ENCODE measurements around the gene CREBBP.
A peak's percentile ranks its signal among the peaks of the same experiment; 100 is the strongest.
"Not testable (repeated sequence)": the region's sequence is repeated elsewhere in the genome, so short reads cannot be mapped to it uniquely, and the experiment has no call there.

Gene CREBBP

DNA sequence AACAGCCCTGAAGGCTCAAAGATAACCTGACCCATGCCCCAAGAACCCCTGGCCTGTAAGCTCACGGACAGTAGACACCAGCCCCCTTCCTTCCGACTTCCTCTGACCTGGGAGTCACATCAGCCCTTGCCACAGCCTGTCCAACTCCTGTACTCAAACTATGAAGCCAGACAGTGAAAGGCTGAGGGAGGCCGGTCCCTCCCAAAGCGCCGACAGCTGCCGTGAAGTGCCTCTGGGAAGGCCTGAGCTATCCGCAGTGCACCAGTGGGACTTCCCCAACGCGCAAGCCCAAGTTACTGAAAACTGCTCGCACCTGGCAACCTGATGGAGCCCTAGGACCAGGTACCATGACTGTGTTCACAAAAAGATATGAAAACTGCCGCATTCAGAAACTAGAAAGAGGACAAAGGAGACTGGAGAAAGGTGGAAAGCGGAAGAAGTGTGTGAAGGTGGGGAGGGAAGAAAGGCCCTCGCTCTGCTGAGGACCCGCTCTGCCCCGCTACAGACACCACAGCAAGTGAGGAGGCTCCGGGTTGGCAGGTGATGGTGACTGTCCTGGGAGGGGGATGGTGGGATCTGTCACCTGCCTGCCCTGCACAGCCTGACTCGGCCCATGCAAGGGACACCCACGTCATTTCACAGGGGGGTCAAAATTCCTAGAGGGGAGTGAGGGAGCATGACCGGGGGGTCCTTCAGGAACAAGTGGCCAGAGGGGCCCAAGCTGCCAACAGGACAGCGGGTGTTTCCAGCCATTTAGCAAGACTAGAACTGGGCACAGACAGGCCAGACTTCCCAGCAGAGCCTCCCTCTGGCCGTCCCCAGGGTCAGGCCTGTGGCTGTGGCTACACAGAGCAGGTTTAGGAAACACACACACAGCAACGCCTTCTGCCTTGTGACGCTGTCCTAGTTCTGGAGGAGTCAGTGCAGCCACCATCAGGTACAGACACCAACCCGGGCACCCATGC, 150.1 kb downstream of the CREBBP start:
- DNase-seq, result no peak

DNA sequence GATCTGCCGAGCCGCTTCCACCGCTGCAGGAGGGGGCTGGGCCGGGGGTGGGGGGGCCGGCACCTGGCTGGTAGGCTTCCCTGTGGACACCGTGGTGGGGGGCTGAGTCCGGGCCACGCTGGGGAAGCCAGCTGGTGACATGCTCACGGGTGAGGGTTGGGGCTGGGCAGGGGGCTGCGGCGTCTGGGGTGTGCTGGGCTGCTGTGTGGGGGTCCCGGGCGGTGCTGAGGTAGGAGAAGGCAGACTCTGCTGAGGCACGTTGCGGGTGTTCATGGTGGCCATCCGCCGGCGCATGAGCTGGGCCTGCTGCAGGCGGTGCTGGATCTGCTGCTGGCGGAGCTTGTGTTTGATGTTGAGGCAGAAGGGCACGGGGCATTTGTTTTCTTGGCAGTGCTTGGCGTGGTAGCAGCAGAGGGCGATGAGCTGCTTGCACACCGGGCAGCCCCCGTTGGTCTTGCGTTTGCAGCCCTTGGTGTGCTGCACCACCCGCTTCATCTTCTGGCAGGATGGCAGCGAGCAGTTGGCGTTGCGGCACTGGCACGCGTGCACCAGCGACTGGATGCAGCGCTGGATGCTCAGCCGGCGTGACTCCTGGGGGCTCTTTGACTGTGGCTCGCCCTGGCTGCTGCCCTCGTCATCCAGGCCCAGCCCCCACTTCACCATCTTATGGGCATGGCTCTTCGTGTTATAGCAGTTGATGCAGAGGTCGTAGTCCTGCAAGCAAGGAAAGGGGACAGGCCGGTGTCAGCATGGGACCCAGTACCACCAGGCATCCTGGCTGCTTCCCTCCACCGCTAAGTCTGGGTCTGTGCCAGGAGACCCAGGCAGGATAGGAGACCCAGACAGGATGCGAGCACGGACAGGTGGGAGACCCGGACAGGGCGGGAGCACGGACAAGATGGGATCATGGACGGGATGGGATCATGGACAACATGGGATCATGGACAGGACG, 151.1 kb downstream of the CREBBP start:
- no peak for DNase-seq

DNA sequence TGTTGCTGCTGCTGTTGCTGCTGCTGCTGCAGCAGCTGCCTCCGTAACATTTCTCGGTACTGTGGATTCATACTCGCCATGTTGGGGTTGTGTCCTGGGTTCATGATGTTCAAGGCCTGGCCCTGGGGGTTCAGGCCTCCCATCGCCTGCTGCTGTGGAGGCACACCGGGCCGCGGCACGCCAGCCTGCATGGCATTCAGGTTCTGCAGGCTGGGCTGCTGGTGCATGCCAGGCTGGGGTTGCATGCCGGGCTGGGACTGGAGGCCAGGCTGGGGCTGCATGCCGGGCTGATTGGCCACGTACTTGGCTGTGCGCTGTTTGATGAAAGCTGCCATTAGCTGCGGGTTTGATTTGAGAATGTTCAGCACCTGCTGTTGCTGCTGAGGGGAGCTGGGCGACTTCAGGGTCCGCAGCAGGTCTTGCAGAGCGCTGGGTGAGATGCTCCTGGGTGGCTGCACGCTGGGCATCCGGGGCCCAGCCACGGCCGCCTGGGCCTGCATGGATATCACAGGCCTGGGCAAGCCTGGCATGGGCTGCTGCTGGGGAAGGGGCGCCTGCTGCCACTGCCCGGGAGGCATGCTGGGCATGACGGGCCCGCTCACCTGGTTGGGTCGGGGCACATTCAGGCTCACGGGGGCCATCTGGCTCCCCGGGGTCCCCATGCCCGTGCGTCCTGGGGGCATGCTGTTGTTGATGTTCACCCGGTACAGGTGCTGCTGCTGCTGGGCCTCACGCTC, 151.9 kb downstream of the CREBBP start:
- no peak for DNase-seq

DNA sequence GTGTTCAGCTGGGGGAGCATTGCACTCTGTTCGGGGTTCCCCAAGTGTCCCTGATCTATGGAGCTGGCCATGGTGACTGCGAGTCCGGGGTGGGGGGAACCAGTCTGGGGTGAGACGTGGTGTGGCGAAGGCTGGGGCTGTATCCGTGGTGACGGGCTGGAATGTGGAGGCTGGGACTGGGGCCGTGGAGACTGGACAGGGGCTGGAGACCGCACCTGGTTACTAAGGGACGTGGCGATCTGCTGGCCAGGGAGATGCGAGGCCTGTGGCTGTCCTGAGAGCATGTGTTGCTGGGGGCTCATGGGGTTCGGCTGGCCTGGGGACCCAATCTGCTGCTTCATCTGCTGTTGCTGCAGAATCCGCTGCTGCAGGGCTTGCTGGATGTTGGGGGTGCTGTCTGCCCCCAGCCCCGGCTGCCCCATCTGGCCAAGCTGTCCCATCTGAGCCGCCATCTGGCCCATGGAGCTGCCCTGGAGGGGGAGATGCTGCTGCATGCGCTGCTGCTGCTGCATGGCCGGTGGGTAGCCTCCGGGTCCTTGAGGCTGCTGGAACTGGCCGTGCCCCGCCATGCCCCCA, 152.6 kb downstream of the CREBBP start:
- DNase-seq, result no peak

DNA sequence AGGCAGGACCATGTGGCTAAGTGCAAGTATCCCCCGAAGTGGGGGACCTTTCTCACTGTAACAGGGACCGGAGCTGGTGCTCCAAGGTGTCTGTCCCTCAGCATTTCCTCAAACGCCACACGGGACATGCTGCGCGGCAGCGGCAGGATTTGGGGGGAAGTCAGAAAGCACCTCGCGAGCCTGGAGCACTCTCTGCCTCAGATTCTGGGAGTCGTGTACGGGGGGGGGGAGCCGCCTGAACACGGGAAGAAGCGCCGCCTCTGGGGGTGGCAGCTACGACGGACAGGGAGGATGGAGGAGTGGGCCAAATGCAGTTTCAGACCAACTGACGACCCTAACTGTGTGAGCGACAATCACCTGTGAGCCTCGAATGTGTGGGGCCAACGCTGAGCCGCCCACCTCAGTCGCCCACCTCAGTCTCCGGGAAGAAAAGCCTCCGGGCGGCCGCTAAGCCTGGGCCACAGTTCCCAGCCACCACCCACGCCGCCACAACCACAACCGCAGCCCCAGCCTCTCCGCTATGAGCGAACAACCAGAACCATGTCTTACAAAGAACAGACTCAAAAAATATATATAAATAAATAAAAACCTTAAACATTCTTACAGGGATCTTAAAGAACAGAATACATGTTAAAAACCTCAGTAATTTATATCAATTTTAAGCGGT, 154.4 kb downstream of the CREBBP start:
- DNase-seq, result no peak

DNA sequence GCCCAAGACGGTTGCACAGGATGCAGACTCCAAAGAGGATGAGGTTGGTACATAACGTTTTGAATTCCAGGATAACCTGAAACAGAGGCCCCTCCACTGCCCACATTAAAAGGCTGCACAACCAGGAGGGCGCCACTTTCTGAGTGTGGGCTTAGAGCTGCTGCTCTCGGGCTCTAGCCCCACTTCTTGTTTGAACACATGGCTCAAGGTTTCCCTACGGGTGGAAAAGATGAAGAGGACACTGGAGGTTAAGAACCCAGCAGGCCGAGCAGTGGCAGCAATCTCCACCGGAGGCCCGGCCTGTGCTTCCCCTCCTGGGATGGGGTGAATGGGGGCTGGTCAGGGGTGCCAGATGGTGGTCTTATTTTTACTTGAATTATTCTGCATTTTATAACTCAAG, 155.2 kb downstream of the CREBBP start:
- DNase-seq, result no peak

DNA sequence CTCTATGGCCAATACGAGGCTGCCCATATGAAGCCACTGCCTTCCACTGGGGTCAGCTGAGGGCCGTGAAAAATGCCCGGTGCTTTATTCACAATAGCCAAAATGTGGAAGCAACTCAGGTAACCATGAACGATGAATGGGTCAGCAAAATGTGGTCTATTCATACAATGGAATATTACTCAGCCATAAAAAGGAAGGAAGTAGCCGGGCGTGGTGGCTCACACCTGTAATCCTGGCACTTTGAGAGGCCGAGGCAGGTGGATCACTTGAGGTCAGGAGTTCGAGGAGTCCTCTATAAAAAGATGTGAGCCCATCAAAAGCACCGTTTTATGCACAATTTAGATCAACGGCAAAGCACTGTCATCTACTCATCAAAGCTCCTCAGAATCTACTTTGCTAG, 158.0 kb downstream of the CREBBP start:
- DNase-seq, result no peak

DNA sequence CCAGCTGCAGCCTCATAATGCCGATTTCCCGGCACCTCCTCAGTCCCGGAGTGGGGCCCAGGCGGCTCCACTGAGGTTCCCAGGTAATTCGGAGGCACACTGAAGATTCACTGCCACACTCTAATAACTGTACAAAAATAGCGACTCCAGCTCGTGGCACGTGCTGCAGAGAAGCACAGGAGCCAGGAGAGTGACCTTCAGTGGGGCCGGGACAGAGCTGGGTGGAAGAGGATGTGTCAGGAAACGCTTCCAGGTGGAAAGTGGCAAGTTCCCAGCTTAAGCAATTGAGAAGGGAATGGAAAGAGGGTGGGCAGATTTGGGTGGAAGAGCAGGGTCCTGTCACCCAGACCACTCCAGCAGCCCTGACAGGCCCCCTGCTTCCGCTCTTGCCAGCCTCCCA, 160.1 kb downstream of the CREBBP start:
- no peak for DNase-seq

DNA sequence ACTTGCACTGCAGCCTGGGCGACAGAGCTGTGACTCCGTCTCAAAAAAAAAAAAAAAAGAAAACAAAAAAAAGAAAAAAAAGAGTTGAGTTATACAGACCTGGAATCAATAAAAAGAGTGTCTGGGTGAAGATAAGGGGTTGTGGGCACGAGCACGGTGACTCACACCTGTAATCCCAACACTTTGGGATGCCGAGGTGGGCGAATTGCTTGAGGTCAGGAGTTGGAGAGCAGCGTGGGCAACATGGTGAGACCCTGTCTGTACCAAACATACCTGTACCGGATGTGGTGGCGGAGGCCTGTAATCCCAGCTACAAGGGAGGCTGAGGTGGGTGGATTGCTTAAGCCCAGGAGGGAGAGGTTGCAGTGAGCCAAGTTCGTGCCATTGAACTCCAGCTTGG, 161.9 kb downstream of the CREBBP start:
- DNase-seq, result no peak

DNA sequence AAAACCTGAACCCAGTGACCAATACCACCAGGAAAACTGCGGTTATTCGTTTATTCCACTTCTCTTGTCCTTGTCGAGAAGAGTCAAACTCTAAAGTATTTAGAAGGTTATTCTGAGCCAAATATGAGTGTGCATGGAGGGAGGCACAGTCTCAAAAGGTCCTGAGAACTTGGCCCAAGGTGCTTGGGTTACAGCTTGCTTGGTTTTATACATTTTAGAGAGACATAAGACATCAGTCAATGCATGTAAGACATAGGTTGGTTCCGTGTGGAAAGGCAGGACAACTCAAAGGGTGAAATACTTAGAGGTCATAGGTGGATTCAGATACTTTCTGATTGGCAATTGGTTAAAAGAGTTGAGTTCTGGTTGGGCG, 162.5 kb downstream of the CREBBP start:
- no peak for DNase-seq

DNA sequence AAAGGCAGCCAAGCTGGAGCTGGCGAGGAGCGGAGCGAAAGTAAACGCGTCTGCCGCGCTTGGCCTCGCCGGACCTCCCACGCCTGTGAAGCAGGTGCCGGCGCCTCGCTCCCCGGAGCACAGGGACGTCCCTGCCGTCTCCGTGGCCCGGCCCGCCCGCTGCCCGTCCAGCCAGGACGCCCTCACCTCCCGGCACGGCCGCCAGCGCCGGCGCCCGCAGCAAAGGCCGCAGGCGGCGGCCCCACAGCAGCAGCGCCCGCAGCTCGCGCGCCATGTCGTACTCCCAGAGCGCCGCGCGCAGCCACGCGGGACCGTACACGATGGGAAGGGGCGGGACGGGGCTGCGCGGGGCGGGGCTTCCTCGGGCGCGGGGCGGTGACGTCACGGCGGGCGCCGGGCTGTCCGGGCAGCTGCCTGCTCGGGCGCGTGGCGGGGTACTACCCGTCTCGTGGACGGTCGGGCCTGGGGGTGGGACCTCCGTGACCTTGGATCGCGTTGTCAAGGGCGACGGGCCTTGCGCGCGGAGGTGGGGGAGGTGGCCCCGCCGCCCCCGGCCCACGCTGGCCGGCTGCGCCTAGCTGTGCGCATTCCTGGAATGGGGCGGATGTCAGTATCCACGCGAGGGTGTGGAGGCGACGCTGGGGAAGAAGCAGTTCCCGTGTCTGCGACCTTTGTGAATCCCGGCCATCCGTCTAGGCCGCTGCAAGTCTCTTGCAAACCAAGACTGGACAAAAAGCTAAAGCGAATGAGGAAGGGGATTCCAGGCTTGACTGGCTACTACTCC, 163.1 kb downstream of the CREBBP start, which contains the start of gene TRAP1:
TSS of gene TRAP1 (minus strand) at position 290 of the 784 bp plus-strand sequence. CDS start at position 274, 16 bp downstream.
- DNase-seq, result peak; percentile 38

DNA sequence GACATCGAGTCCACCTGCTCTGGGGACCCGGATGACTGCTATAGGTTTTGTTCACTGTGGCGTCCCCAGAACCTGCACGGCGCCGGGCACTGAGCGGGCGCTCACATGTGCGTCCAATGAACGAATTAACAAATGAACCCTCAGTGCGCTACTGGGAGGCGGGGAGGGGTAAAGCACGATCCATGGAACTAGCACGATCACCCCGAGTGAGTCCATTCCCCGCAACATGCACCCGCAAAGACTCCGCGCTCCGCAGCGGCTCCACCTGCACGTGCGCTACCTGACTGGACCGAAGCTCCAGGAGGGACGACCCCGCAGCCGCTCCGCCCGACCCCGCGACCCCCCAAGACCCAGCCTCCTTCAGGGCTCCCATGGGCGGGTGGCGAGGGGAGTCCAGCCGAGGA, 163.7 kb downstream of the CREBBP start:
- no peak for DNase-seq

DNA sequence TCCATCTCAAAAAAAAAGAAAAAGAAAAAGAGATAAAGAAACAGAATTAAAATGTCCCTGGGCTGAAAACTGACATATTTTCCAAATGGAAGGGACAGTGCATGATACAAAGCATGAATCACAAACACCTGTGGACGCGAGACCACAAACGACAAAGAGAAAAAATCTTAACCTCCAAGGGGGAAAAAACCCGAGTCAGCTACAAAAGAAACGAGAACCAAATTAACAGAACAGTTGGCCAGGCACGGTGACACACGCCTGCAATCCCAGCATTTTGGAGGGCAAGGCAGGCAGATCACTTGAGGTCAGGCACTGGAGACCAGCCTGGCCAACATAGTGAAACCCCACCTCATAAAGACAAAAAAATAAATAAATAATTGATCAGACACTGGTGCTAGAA, 165.1 kb downstream of the CREBBP start:
- no peak for DNase-seq

DNA sequence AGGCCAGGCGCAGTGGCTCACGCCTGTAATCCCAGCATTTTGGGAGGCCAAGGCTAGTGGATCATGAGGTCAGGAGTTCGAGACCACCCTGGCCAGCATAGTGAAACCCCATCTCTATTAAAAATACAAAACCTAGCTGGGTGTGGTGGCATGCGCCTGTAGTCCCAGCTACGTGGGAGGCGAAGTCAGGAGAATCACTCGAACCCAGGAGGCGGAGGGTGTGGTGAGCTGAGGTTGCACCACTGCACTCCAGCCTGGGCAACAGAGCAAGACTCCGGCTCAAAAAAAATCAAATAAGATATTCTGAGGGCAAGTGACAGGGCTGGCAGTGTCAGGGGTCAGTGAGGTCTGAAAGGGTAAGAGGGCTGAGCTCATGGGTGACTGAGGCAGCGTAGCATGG, 166.1 kb downstream of the CREBBP start:
- not testable (repeated sequence) for DNase-seq

DNA sequence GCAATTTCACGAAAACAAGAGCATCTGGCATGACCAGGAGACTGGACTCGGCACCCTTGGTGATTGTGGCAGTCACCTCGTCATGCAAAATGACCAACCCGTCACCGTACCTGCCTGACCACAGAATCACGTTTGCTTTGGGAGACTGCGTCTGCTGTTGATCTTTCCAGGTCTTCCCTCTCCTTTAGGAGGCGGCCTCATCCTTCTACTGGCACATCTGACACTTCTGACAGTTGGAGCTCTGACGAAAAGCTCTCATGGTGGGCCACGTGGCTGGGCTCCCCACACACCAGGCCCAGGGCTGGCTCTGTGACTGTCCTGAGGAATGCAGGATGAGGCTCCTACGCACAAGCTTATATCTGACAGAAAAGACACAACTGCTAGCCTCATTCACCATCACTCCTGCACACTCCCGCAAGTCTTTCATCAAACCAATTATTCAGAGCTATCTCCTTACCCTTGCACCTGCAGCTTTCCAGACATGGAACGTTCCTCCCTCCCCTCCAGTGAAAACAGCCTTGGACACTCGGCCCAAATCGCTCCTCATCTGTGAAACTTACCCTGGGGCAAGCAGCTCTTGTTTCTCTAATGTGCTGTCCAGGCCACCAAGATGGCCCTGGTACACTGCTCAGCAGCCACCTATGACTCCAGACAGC, 166.8 kb downstream of the CREBBP start:
- DNase-seq, result no peak

DNA sequence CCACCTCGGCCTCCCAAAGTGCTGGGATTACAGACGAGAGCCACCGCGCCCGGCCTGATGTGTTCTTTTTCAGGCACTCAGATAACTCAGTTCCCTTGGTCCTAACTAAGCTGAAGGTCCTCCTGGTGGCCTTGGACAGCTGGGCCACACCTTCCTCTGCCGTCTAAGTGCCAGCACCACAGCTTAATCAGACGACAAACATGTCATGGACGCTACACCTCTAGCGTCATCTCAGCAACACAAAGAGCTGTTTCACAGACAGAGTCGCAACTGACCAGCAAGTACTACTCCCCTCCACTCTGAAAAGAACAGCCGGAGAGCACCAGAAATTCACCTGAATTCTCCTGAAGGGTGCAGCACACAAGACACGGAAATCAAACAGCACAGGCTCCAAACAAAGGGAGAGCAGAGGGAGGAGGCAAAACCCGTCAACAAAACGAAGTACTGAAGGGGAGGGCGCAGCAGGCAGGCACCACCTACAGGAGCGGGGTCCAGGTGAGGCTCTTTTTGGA, 167.6 kb downstream of the CREBBP start:
- DNase-seq, result no peak

DNA sequence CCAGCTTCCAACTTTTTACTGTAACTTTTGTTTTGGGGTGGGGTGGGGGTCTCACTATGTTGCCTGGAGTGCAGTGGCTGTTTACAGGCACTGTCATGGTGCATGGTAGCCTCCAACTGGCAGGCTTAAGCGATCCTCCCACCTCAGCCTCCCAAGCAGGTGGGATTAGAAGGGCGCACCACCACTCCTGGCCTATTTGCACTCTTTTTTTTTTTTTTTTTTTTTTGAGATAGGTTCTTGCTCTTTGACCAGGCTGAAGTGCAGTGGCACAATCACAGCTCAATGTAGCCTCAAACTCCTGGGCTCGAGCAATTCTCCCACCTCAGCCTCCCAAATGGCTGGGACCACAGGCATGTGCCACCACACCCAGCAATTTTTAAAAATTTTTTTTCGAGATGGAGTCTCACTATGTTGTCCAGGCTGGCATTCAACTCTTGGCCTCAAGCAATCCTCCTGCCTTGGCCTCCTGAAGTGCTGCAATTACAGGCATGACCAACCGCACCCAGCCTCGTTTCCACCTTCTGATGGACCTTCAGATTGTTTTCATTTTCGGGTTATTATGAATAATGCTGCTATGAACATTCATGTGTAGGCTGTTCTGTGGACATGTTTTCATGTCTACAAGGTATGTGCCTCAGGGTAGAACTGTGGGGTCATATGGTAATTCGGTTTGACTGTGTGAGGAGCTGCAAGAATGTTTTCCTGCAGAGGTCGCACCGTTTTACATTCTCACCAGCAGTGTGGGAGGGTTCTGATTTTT, 174.1 kb downstream of the CREBBP start:
- DNase-seq, result no peak

DNA sequence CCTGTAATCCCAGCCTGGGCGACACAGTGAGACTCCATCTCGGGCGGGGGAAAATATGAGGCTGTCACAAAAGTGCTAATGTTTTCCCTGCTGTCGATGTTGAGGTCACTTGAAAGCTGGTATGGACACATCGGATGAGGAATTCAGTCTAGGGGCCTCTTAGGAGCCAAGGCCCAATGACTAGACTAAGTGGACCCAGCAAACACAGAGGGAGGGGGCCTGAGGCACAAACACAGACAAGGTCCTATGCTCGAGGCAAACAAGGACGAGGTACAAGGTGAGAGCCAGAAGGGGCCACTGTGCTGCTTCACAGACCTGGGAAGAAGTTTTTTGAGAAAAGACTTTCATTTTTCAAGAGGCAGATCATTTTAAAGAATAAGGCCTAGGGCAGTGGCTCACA, 178.4 kb downstream of the CREBBP start:
- no peak for DNase-seq

DNA sequence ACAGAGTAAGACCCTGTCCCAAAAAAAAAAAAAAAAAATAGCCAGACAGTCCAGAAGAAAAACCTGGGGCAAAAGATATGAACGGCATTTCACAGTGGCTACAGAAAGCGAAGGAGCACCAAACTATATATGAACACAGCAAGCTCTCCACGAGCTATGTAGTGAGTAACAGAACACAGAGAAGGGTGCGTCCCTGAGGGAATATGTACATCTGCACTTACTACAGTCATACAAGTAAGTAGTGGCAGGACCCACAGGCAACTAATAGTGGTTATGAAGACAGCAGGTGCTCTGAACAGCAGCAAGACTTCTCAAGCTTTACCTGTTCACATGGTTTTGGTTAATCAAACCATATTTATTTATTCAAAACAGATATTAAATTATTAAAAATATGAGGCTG, 179.0 kb downstream of the CREBBP start:
- no peak for DNase-seq

DNA sequence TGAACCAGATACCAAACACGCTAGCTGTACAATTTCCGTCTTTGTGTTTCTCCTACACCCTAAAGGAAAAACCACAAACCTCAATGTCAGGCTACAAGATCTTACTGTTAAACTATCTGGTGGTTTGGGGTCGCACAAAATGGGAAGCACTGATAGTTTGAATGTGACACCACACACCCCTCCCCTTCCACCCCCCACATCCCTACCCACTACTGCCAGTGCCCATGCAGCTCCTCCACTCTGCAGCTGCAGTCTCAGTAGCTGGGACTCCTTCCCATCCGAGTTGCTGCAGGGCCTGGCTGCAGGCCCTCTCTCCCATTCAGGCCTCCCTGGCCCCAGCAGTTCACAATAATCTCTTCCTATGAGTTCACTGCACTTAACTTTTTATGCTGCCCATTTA, 181.6 kb downstream of the CREBBP start:
- no peak for DNase-seq
